Neural progenitor cell (in vitro differentiated cells): ENCODE data around the gene ORAI1.

ENCODE experiments used
- EZH2 ChIP-seq: fragments of 200-600 bp; sonication (generic); IDR thresholded peaks from 2 replicates; pipeline ENCODE4 v1.6.1; 2017; ENCODE audit warnings: antibody characterized with exemption, mild to moderate bottlenecking, moderate library complexity
- EZH2phosphoT487 ChIP-seq: fragments of 200-600 bp; sonication (generic); IDR thresholded peaks from 2 replicates; pipeline ENCODE4 v1.6.1; 2017; ENCODE audit warnings: antibody characterized with exemption
- TF ChIP-seq, protein P1 (sequence below): fragments of 200-600 bp; sonication (generic); IDR thresholded peaks from 2 replicates; pipeline ENCODE4 v1.5.1; 2017; ENCODE audit warnings: antibody characterized with exemption, mild to moderate bottlenecking

DNA sequence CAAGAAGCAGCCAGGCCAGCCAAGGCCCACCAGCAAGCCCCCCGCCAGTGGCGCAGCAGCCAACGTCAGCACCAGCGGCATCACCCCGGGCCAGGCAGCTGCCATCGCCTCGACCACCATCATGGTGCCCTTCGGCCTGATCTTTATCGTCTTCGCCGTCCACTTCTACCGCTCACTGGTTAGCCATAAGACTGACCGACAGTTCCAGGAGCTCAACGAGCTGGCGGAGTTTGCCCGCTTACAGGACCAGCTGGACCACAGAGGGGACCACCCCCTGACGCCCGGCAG is 15.0 kb downstream of the ORAI1 start:
- TF ChIP-seq, protein P1, sequence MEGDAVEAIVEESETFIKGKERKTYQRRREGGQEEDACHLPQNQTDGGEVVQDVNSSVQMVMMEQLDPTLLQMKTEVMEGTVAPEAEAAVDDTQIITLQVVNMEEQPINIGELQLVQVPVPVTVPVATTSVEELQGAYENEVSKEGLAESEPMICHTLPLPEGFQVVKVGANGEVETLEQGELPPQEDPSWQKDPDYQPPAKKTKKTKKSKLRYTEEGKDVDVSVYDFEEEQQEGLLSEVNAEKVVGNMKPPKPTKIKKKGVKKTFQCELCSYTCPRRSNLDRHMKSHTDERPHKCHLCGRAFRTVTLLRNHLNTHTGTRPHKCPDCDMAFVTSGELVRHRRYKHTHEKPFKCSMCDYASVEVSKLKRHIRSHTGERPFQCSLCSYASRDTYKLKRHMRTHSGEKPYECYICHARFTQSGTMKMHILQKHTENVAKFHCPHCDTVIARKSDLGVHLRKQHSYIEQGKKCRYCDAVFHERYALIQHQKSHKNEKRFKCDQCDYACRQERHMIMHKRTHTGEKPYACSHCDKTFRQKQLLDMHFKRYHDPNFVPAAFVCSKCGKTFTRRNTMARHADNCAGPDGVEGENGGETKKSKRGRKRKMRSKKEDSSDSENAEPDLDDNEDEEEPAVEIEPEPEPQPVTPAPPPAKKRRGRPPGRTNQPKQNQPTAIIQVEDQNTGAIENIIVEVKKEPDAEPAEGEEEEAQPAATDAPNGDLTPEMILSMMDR = no peak
- TF ChIP-seq EZH2phosphoT487 (no peak), EZH2 (no peak)
